HCT116 (cell line): Measurements from ENCODE around the gene NEURL4. TPM values are rescaled to one million over a fixed set of nuclear protein-coding genes. Genes with fewer than 3 reads are reported as not detected.

Source experiments
- ATAC-seq: fragments of 200-7000 bp; cut with Tn5 transposase; 2 replicates; pipeline ENCODE4 v1.9.1; 2020; ENCODE audit warnings: mild to moderate bottlenecking, moderate library complexity
- BruUV-seq: library from RNA; stranded (reverse); fragments of 400-500 nt; replicated peaks from 2 replicates; lab custom pipeline; 2021; lab: Mats Ljungman, UMichigan
- CTCF ChIA-PET: fragments of 300-600 bp; sonication (Branson Sonifier 250); formaldehyde crosslinking; loops from one replicate; lab custom pipeline; 2021; ENCODE audit warnings: antibody characterized with exemption; lab: Charles Lee
- POLR2A ChIA-PET: fragments of 300-600, 350-600 bp; sonication (Branson Sonifier 250); formaldehyde crosslinking; loops from one replicate; lab custom pipeline; 2021; ENCODE audit warnings: antibody characterized with exemption; lab: Charles Lee
- RAD21 ChIA-PET, 2 experiments: fragments of 300-600 bp; sonication (Branson Sonifier 250); formaldehyde crosslinking; loops; one replicate each; lab custom pipeline; 2023; ENCODE audit warnings: low total read pairs in 2 of 2; ENCODE audit not compliant: uncharacterized antibody in 2 of 2, unreplicated experiment in 2 of 2, low non-redundant PET in 1 of 2; lab: Charles Lee
- DNase-seq: peaks from one replicate; pipeline ENCODE4 v3.0.0-alpha.2; 2010; ENCODE audit warnings: low read depth, low spot score
- H2AFZ ChIP-seq: fragments of 200-600 bp; shearing (Covaris generic), sonication (generic); 2 replicates; pipeline ENCODE4 v1.6.1; 2017; ENCODE audit warnings: low read depth, mixed run types, mixed read lengths, antibody characterized with exemption, low read length; ENCODE audit not compliant: poor library complexity, severe bottlenecking
- H3K27ac ChIP-seq: 2 replicates; pipeline ENCODE4 v1.5.1; 2012; ENCODE audit warnings: low read depth, low read length
- H3K27me3 ChIP-seq: fragments of 200-600 bp; sonication (generic); 2 replicates; pipeline ENCODE4 v1.6.1; 2016; ENCODE audit warnings: mixed run types, low read length, mixed read lengths; ENCODE audit not compliant: insufficient read depth
- H3K36me3 ChIP-seq, 2 experiments: fragments of 200-500 bp in 1 of 2; fragments of 200-600 bp in 1 of 2; sonication (Bioruptor generic) in 1 of 2; sonication (generic) in 1 of 2; 2 replicates each; pipeline versions ENCODE4 v1.5.1 to v1.6.1; 2014 to 2016; ENCODE audit warnings: low read length in 2 of 2, inconsistent platforms in 1 of 2, mixed read lengths in 1 of 2, mixed run types in 1 of 2; ENCODE audit not compliant: insufficient read depth in 2 of 2, control insufficient read depth in 1 of 2
- H3K4me1 ChIP-seq, 2 experiments: fragments of 200-600 bp in 1 of 2; sonication (generic) in 1 of 2; 2 replicates each; pipeline versions ENCODE4 v1.5.1 to v1.6.1; 2012 to 2017; ENCODE audit warnings: low read length in 2 of 2, inconsistent platforms in 1 of 2, mild to moderate bottlenecking in 1 of 2, mixed read lengths in 1 of 2, mixed run types in 1 of 2, moderate library complexity in 1 of 2; ENCODE audit not compliant: insufficient read depth in 2 of 2, control insufficient read depth in 1 of 2
- H3K4me2 ChIP-seq: fragments of 200-600 bp; sonication (generic); 2 replicates; pipeline ENCODE4 v1.6.1; 2017; ENCODE audit warnings: mixed run types, low read length, mixed read lengths
- H3K4me3 ChIP-seq, 2 experiments: fragments of 200-600 bp in 1 of 2; sonication (generic) in 1 of 2; replicated peaks in 1 of 2; 2 replicates each; pipeline ENCODE4 v1.5.1; 2011 to 2016; ENCODE audit warnings: low read length in 2 of 2, control low read depth in 1 of 2, low read depth in 1 of 2, mild to moderate bottlenecking in 1 of 2, mixed read lengths in 1 of 2, mixed run types in 1 of 2
- H3K79me2 ChIP-seq: fragments of 200-600 bp; sonication (generic); 2 replicates; pipeline ENCODE4 v1.6.1; 2017; ENCODE audit warnings: mild to moderate bottlenecking, mixed run types, low read length, moderate library complexity, mixed read lengths; ENCODE audit not compliant: insufficient read depth
- H3K9ac ChIP-seq: fragments of 200-600 bp; sonication (generic); 2 replicates; pipeline ENCODE4 v1.6.1; 2016; ENCODE audit warnings: low read length, mixed read lengths
- H3K9me2 ChIP-seq: fragments of 200-600 bp; sonication (generic), shearing (Covaris generic); 2 replicates; pipeline ENCODE4 v1.6.1; 2017; ENCODE audit warnings: mixed run types, mild to moderate bottlenecking, moderate library complexity; ENCODE audit not compliant: insufficient read depth
- H3K9me3 ChIP-seq, 2 experiments: fragments of 200-500 bp in 1 of 2; fragments of 200-600 bp in 1 of 2; sonication (Bioruptor generic) in 1 of 2; sonication (generic) in 1 of 2; 2 replicates each; pipeline ENCODE4 v1.6.1; 2014 to 2017; ENCODE audit warnings: low read length in 2 of 2, mixed read lengths in 2 of 2, inconsistent platforms in 1 of 2, low read depth in 1 of 2, mild to moderate bottlenecking in 1 of 2, mixed run types in 1 of 2, moderate library complexity in 1 of 2; ENCODE audit not compliant: control insufficient read depth in 1 of 2, insufficient read depth in 1 of 2
- H4K20me1 ChIP-seq: fragments of 200-600 bp; sonication (generic), shearing (Covaris generic); 2 replicates; pipeline ENCODE4 v1.6.1; 2017; ENCODE audit warnings: mixed run types, mild to moderate bottlenecking, moderate library complexity; ENCODE audit not compliant: insufficient read depth
- ATF3 ChIP-seq: IDR thresholded peaks from 2 replicates; pipeline ENCODE4 v1.6.1; 2012
- CEBPB ChIP-seq: IDR thresholded peaks from 2 replicates; pipeline ENCODE4 v1.6.1; 2012; ENCODE audit warnings: low read depth
- CTCF ChIP-seq, 3 experiments: fragments of 200-600 bp in 1 of 3; sonication (generic) in 1 of 3; IDR thresholded peaks in 2 of 3; conservative IDR thresholded peaks in 1 of 3; 2 replicates each; pipeline ENCODE4 v1.5.1; 2012 to 2017; ENCODE audit warnings: low read depth in 2 of 3, low read length in 2 of 3, antibody characterized with exemption in 1 of 3, borderline replicate concordance in 1 of 3, control low read depth in 1 of 3, mild to moderate bottlenecking in 1 of 3, mixed read lengths in 1 of 3, mixed run types in 1 of 3, moderate library complexity in 1 of 3; ENCODE audit not compliant: insufficient read depth in 1 of 3
- EGR1 ChIP-seq: IDR thresholded peaks from 2 replicates; pipeline ENCODE4 v1.6.1; 2012; ENCODE audit warnings: low read depth
- JUND ChIP-seq: IDR thresholded peaks from 2 replicates; pipeline ENCODE4 v1.6.1; 2012
- MAX ChIP-seq: IDR thresholded peaks from 2 replicates; pipeline ENCODE4 v1.6.1; 2012
- POLR2A ChIP-seq: IDR thresholded peaks from 2 replicates; pipeline ENCODE4 v1.7.0; 2011; ENCODE audit warnings: borderline replicate concordance; ENCODE audit not compliant: insufficient read depth, insufficient read length; ENCODE audit errors: extremely low read depth
- POLR2AphosphoS5 ChIP-seq: IDR thresholded peaks from 2 replicates; pipeline ENCODE4 v1.6.1; 2011; ENCODE audit warnings: mild to moderate bottlenecking, low read depth, low read length, moderate library complexity
- RAD21 ChIP-seq: IDR thresholded peaks from 2 replicates; pipeline ENCODE4 v1.6.1; 2012; ENCODE audit warnings: low read depth, mild to moderate bottlenecking
- REST ChIP-seq: IDR thresholded peaks from 2 replicates; pipeline ENCODE4 v1.6.1; 2012; ENCODE audit warnings: low read depth
- SIN3A ChIP-seq: IDR thresholded peaks from 2 replicates; pipeline ENCODE4 v1.6.1; 2012; ENCODE audit warnings: low read depth
- YY1 ChIP-seq: IDR thresholded peaks from 2 replicates; pipeline ENCODE4 v1.6.1; 2011; ENCODE audit warnings: low read length, low read depth, moderate library complexity, mild to moderate bottlenecking; ENCODE audit not compliant: insufficient replicate concordance; ENCODE audit errors: extremely low read depth
- ZFX ChIP-seq: fragments of 450-650 bp; IDR thresholded peaks from 2 replicates; pipeline ENCODE4 v1.6.1; 2017
- ZNF274 ChIP-seq: fragments of 200-500 bp; sonication (Bioruptor generic); IDR thresholded peaks from 2 replicates; pipeline ENCODE4 v1.6.1; 2014; ENCODE audit warnings: mild to moderate bottlenecking, low read depth, low read length, inconsistent platforms
- intact Hi-C: fragments of 100-400 bp; cut with micrococcal nuclease; formaldehyde crosslinking; loops from 2 replicates; pipeline ENCODE4 v1.10.0; 2022
- total RNA-seq: library from RNA; stranded (reverse); gene quantifications from one replicate; pipeline ENCODE4 v1.2.1, GENCODE V29; 2021; ENCODE audit not compliant: unreplicated experiment

The NEURL4 gene
- total RNA-seq, 1 experiment from 2014 or later = 56.9 TPM

GRCh38 chr17:7343250-7343649, 14.1 kb upstream of the NEURL4 start:
- Histone ChIP-seq H3K9ac (no peak overlapping the region), H4K20me1 (no peaks in the 10 kb centered on the region), H2AFZ (no peak overlapping the region), H3K4me2 (no peak overlapping the region), H3K27me3 (no peaks in the 10 kb centered on the region), H3K4me3 (no peak overlapping the region), H3K4me1 (no peaks in the 10 kb centered on the region; a peak in 1 of 4 replicates), H3K27ac (no peak overlapping the region), H3K36me3 (no peaks in the 10 kb centered on the region), H3K9me3 (no peaks in the 10 kb centered on the region), H3K79me2 (no peaks in the 10 kb centered on the region; the same call in 1 of the 2 replicates), H3K9me2 (no peaks in the 10 kb centered on the region)
- ChIA-PET RAD21 (no interaction called here), CTCF (interaction anchor here (2.2 kb wide), 1 partner anchor 14 kb away, joined by 6 read pairs; the partner anchor contains the start of gene NEURL4), POLR2A (interaction anchor here (1.0 kb wide), 1 partner anchor 14 kb away, joined by 3 read pairs; the partner anchor contains the start of gene NEURL4)
- DNase-seq (no peak), ATAC-seq (no peak)
- no peak for TF ChIP-seq EGR1
- TF ChIP-seq CEBPB = no peak
- no peak for TF ChIP-seq YY1
- no peak for TF ChIP-seq ZNF274
- no peak for TF ChIP-seq JUND
- no peak for TF ChIP-seq POLR2AphosphoS5
- no peak for TF ChIP-seq CTCF (IDR thresholded peaks at IDR 0.05 in 2 of 3, conservative IDR thresholded peaks at IDR 0.05 in 1 of 3; ENCODE audit: borderline replicate concordance in 1 of 3, insufficient read depth in 1 of 3, low read depth in 2 of 3, low read length in 2 of 3)
- no peak for TF ChIP-seq SIN3A
- TF ChIP-seq ZFX = no peak
- no peak for TF ChIP-seq REST
- no peak for TF ChIP-seq POLR2A
- no peak for TF ChIP-seq MAX
- TF ChIP-seq RAD21 = no peak
- no peak for TF ChIP-seq ATF3
- intact Hi-C loops = no loop called here
- BruUV-seq = no TSS peak
